Mesenchymal stem cell (in vitro differentiated cells and primary cell): ENCODE measurements around the gene RPP25.
A peak's percentile ranks its signal among the peaks of the same experiment; 100 is the strongest.

Experiments used
- DNase-seq: peaks from one replicate; pipeline ENCODE4 v3.0.0-alpha.2; 2013
- H2AFZ ChIP-seq: one replicate; pipeline ENCODE4 v1.6.1; 2013; ENCODE audit warnings: low read depth, mild to moderate bottlenecking, control low read depth, inconsistent platforms, low read length, moderate library complexity
- H2AK5ac ChIP-seq: 2 replicates; pipeline ENCODE4 v1.6.1; 2013; ENCODE audit warnings: low read length, moderate library complexity, mild to moderate bottlenecking, inconsistent platforms; ENCODE audit not compliant: severe bottlenecking
- H2BK120ac ChIP-seq: one replicate; pipeline ENCODE4 v1.6.1; 2013; ENCODE audit warnings: low read depth, mild to moderate bottlenecking, inconsistent platforms, low read length, moderate library complexity
- H2BK12ac ChIP-seq, 2 experiments: one replicate each; pipeline ENCODE4 v1.6.1; 2013; ENCODE audit warnings: inconsistent platforms in 2 of 2, low read length in 2 of 2, mild to moderate bottlenecking in 2 of 2, moderate library complexity in 2 of 2, control low read depth in 1 of 2
- H2BK15ac ChIP-seq: one replicate; pipeline ENCODE4 v1.6.1; 2013; ENCODE audit warnings: mild to moderate bottlenecking, low read depth, inconsistent platforms; ENCODE audit not compliant: poor library complexity, severe bottlenecking
- H2BK5ac ChIP-seq: 2 replicates; pipeline ENCODE4 v1.6.1; 2013; ENCODE audit warnings: low read depth, mild to moderate bottlenecking, low read length, control low read depth, inconsistent platforms; ENCODE audit not compliant: poor library complexity, severe bottlenecking
- H3K14ac ChIP-seq, 2 experiments: one replicate each; pipeline ENCODE4 v1.6.1; 2013; ENCODE audit warnings: inconsistent platforms in 2 of 2, low read length in 2 of 2, control low read depth in 1 of 2, mild to moderate bottlenecking in 1 of 2, moderate library complexity in 1 of 2
- H3K18ac ChIP-seq, 2 experiments: one replicate each; pipeline ENCODE4 v1.6.1; 2013; ENCODE audit warnings: inconsistent platforms in 2 of 2, low read length in 2 of 2, control low read depth in 1 of 2, low read depth in 1 of 2, mild to moderate bottlenecking in 1 of 2
- H3K23ac ChIP-seq, 2 experiments: one replicate each; pipeline ENCODE4 v1.6.1; 2013; ENCODE audit warnings: inconsistent platforms in 2 of 2, low read length in 2 of 2, mild to moderate bottlenecking in 2 of 2, moderate library complexity in 2 of 2, control low read depth in 1 of 2
- H3K27ac ChIP-seq: 2 replicates; pipeline ENCODE4 v1.5.1; 2013; ENCODE audit warnings: mild to moderate bottlenecking, moderate library complexity, low read length, control low read depth, inconsistent platforms; ENCODE audit not compliant: poor library complexity, severe bottlenecking
- H3K27me3 ChIP-seq, 2 experiments: 2 replicates each; pipeline versions ENCODE4 v1.6.1 to v1.7.0; 2013; ENCODE audit warnings: low read length in 2 of 2, mild to moderate bottlenecking in 2 of 2, moderate library complexity in 2 of 2, control low read depth in 1 of 2, inconsistent platforms in 1 of 2; ENCODE audit not compliant: control insufficient read depth in 1 of 2, insufficient read depth in 1 of 2
- H3K36me3 ChIP-seq, 2 experiments: 2 replicates each; pipeline versions ENCODE4 v1.6.1 to v1.7.0; 2013; ENCODE audit warnings: low read length in 2 of 2, control low read depth in 1 of 2, inconsistent platforms in 1 of 2, low read depth in 1 of 2, mild to moderate bottlenecking in 1 of 2; ENCODE audit not compliant: insufficient read depth in 2 of 2, control insufficient read depth in 1 of 2
- H3K4ac ChIP-seq, 2 experiments: one replicate each; pipeline ENCODE4 v1.6.1; 2013; ENCODE audit warnings: inconsistent platforms in 2 of 2, low read length in 2 of 2, mild to moderate bottlenecking in 2 of 2, moderate library complexity in 2 of 2, control low read depth in 1 of 2, low read depth in 1 of 2
- H3K4me1 ChIP-seq: 2 replicates; pipeline ENCODE4 v1.6.1; 2013; ENCODE audit warnings: low read depth, low read length, control low read depth; ENCODE audit not compliant: control insufficient read depth, insufficient read depth
- H3K4me2 ChIP-seq: 2 replicates; pipeline ENCODE4 v1.6.1; 2013; ENCODE audit warnings: low read length, mild to moderate bottlenecking, inconsistent platforms; ENCODE audit not compliant: poor library complexity, severe bottlenecking
- H3K4me3 ChIP-seq, 2 experiments: 2 replicates each; pipeline versions ENCODE4 v1.5.1 to v1.7.0; 2013; ENCODE audit warnings: low read length in 2 of 2, mild to moderate bottlenecking in 2 of 2, control low read depth in 1 of 2, low read depth in 1 of 2; ENCODE audit not compliant: insufficient read depth in 1 of 2
- H3K79me1 ChIP-seq: replicated peaks from 2 replicates; pipeline ENCODE4 v1.6.1; 2013; ENCODE audit warnings: mild to moderate bottlenecking, control low read depth, low read length, inconsistent platforms; ENCODE audit not compliant: poor library complexity, severe bottlenecking
- H3K9ac ChIP-seq: 2 replicates; pipeline ENCODE4 v1.7.0; 2013; ENCODE audit warnings: mild to moderate bottlenecking, low read length, moderate library complexity
- H3K9me3 ChIP-seq: 2 replicates; pipeline ENCODE4 v1.7.0; 2013; ENCODE audit warnings: mild to moderate bottlenecking, low read length; ENCODE audit not compliant: control insufficient read depth
- H4K8ac ChIP-seq: one replicate; pipeline ENCODE4 v1.6.1; 2013; ENCODE audit warnings: inconsistent platforms, mild to moderate bottlenecking, low read length, moderate library complexity
- H4K91ac ChIP-seq: one replicate; pipeline ENCODE4 v1.6.1; 2013; ENCODE audit warnings: mild to moderate bottlenecking, low read length, inconsistent platforms
- WGBS: methylation state at CpG from one replicate; pipeline ENCODE4 v1.1.7; 2013; ENCODE audit warnings: mixed read lengths; 5-methylcytosine and 5-hydroxymethylcytosine counted together

RPP25 gene

DNA sequence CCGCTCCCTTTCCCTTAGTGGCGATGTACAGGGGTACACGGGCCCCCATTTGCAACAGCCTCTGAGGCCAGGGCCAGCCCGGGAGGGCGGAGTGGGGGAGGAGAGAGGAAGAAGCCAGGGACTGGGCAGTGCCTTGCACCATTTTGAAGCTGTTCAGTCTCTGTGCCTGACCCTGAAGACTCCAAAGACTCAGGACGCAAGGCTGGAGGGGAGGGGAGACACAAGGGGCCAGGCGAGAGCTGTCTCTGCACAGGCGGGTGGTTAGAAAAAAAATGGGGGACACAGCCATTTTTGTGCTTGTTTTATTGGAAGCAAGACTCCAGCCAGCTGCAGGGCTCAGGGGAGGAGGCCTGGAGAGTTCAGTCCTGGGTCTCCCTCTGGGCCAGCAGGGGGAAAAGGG is 1.6 kb downstream of the RPP25 start:
- Histone ChIP-seq H2BK5ac (no peak overlapping the region), H3K23ac (no peak overlapping the region), H4K8ac (peak overlapping the region; percentile 66), H3K9me3 (no peaks in the 10 kb centered on the region), H3K18ac (peak overlapping the region; percentile 72 to 88), H3K79me1 (no peaks in the 10 kb centered on the region), H3K4me2 (no peak overlapping the region), H3K27ac (no peak overlapping the region), H3K27me3 (peaks cover 8 to 46% of the 10 kb centered on the region in 2 experiments), H3K4ac (peak overlapping the region; percentile 20 to 55), H3K4me1 (peaks cover 33% of the 10 kb centered on the region), H4K91ac (peak overlapping the region; percentile 86), H3K14ac (peak overlapping the region in 1 of 2 experiments; percentile 68), H2AFZ (no peak overlapping the region), H3K9ac (peak overlapping the region; percentile 85), H2BK120ac (peak overlapping the region; percentile 50), H2BK15ac (no peak overlapping the region), H2AK5ac (no peak overlapping the region), H3K4me3 (peak overlapping the region in 1 of 2 experiments; percentile 70), H2BK12ac (peak overlapping the region in 1 of 2 experiments; percentile 94), H3K36me3 (no peaks in the 10 kb centered on the region)
- 42% methylated on average over 8 of the region's 8 CpGs for WGBS
- peak; percentile 31 for DNase-seq

DNA sequence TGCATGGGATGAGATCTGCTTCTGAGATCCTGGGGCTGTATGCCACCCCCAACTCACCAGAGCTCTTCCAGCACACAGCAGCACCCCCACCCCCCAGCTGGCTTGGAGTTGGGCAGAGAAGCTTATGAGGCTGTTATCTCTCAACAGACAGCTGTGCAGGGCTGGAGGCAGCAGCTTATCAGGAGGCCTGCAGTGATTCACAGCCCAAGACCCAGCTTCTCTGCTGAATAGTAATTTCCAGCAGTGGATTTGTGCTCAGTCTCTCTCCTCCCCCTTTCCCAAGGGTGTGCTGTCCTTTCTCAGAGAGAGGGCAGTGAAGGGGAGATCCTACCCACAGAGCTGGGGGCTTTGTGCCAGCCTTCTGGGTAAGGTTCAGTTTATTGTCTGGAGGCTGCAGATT is 2.1 kb downstream of the RPP25 start:
- Histone ChIP-seq H3K9ac (peak overlapping the region; percentile 85), H3K4me3 (peak overlapping the region in 1 of 2 experiments; percentile 70), H3K27me3 (peaks cover 8 to 41% of the 10 kb centered on the region in 2 experiments), H2BK12ac (peak overlapping the region; percentile 15 to 22), H3K27ac (no peak overlapping the region), H3K4me2 (no peak overlapping the region), H2BK5ac (no peak overlapping the region), H3K14ac (no peak overlapping the region), H3K18ac (peak overlapping the region; percentile 72 to 88), H2BK15ac (no peak overlapping the region), H4K91ac (peak overlapping the region; percentile 86), H3K36me3 (no peaks in the 10 kb centered on the region), H3K9me3 (no peaks in the 10 kb centered on the region), H3K79me1 (no peaks in the 10 kb centered on the region), H2AK5ac (no peak overlapping the region), H2AFZ (no peak overlapping the region), H3K23ac (no peak overlapping the region), H2BK120ac (no peak overlapping the region), H3K4ac (peak overlapping the region in 1 of 2 experiments; percentile 55), H4K8ac (peak overlapping the region; percentile 66), H3K4me1 (peaks cover 33% of the 10 kb centered on the region)
- DNase-seq = peak; percentile 88

GRCh38 chr15:74951006-74951405 is 5.6 kb downstream of the RPP25 start:
- no peak overlapping the region for H4K91ac ChIP-seq
- H3K4me2 ChIP-seq = no peak overlapping the region
- H2BK12ac ChIP-seq = no peak overlapping the region
- H3K9ac ChIP-seq = no peak overlapping the region
- H3K36me3 ChIP-seq = no peaks in the 10 kb centered on the region
- no peaks in the 10 kb centered on the region for H3K9me3 ChIP-seq
- no peak overlapping the region for H3K27ac ChIP-seq
- no peak overlapping the region for H3K4me3 ChIP-seq
- 75% methylated on average over 3 of the region's 3 CpGs for WGBS
- H2BK120ac ChIP-seq = no peak overlapping the region
- peaks cover 5% of the 10 kb centered on the region for H3K4me1 ChIP-seq
- H2AFZ ChIP-seq = no peak overlapping the region
- no peaks in the 10 kb centered on the region for H3K79me1 ChIP-seq
- no peak overlapping the region for H3K4ac ChIP-seq
- no peak overlapping the region for H3K23ac ChIP-seq
- H3K14ac ChIP-seq = no peak overlapping the region
- H3K27me3 ChIP-seq = peaks cover 0 to 17% of the 10 kb centered on the region in 2 experiments
- H2BK15ac ChIP-seq = no peak overlapping the region
- H3K18ac ChIP-seq = no peak overlapping the region
- no peak for DNase-seq
- H4K8ac ChIP-seq = no peak overlapping the region
- no peak overlapping the region for H2AK5ac ChIP-seq
- H2BK5ac ChIP-seq = no peak overlapping the region

DNA sequence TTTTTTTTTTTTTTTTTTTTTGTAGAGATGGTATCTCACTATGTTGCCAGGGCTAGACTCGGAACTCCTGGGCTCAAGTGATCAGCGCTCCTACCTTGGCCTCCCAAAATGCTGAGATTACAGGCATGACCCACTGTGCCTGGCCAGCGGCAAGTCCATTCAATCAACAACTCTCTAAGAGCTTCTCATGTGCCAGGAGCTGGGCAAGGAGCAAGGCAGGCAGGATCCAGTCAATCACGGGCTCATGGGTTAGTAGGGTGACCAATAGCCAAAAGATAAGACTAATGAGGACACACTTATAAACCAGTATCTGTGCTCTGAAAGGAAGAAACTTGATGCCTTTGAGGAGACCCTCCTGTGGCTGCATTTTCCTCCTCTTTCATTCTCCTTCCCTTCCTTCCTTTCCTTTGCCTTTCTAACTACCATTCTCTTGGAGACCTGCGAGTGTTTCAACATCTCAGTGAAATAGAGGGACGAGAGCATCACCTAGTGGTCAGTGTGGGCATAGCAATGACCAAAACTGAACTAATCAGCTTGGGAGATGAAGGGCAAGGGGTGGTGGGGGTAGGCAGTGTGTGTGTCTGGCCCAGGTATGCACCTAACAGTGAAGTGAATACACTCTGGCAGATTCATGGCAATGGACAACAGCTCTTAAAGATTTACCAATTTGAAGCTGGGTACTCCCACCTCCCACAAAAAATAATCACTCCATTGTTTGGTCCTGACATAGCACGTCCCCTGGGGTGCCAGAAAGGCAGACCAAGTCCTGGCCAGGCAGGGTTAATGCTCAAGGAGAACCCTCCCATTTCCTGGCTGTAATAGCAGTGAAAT is 6.3 kb downstream of the RPP25 start:
- Histone ChIP-seq H2BK15ac (no peak overlapping the region), H4K91ac (no peak overlapping the region), H3K36me3 (no peaks in the 10 kb centered on the region), H3K4me3 (no peak overlapping the region), H3K9me3 (no peaks in the 10 kb centered on the region), H3K9ac (no peak overlapping the region), H3K4me2 (no peak overlapping the region), H2BK12ac (no peak overlapping the region), H3K27me3 (peaks cover 0 to 10% of the 10 kb centered on the region in 2 experiments), H2BK5ac (no peak overlapping the region), H4K8ac (no peak overlapping the region), H2AFZ (no peak overlapping the region), H2AK5ac (no peak overlapping the region), H2BK120ac (no peak overlapping the region), H3K23ac (no peak overlapping the region), H3K4me1 (peaks cover 2% of the 10 kb centered on the region), H3K79me1 (no peaks in the 10 kb centered on the region), H3K14ac (no peak overlapping the region), H3K18ac (no peak overlapping the region), H3K4ac (no peak overlapping the region), H3K27ac (no peak overlapping the region)
- WGBS = 54% methylated on average over 5 of the region's 7 CpGs
- DNase-seq = peak; percentile 83
